Activated naive CD4-positive, alpha-beta T cell treated with Interleukin-2 at 50 U/mL for 16 hours (primary cell): Measurements from ENCODE around the gene DLGAP4.
A peak's percentile ranks its signal among the peaks of the same experiment; 100 is the strongest.
"Not testable (repeated sequence)": the region's sequence is repeated elsewhere in the genome, so short reads cannot be mapped to it uniquely, and the experiment has no call there.

ENCODE experiments used
- DNase-seq: peaks from one replicate; pipeline ENCODE4 v3.0.0-alpha.2; 2020

DLGAP4 gene

GRCh38 chr20:36543184-36544133, 237.3 kb downstream of the DLGAP4 start:
- no peak for DNase-seq

- DNase-seq = no peak
These were observed 238.2 kb downstream of the DLGAP4 start for GRCh38 chr20:36544134-36545018.

GRCh38 chr20:36546111-36546736, 240.1 kb downstream of the DLGAP4 start:
- no peak for DNase-seq

- no peak for DNase-seq
These were observed 241.3 kb downstream of the DLGAP4 start for GRCh38 chr20:36547186-36548005.

GRCh38 chr20:36548006-36548315, 241.8 kb downstream of the DLGAP4 start:
- no peak for DNase-seq

GRCh38 chr20:36548704-36549627, 242.8 kb downstream of the DLGAP4 start:
- no peak for DNase-seq

- DNase-seq = no peak
These were observed 243.4 kb downstream of the DLGAP4 start for GRCh38 chr20:36549628-36549941.

- DNase-seq = no peak
These were observed 244.0 kb downstream of the DLGAP4 start for GRCh38 chr20:36549942-36550789.

GRCh38 chr20:36550790-36551299, 244.7 kb downstream of the DLGAP4 start:
- DNase-seq = no peak

GRCh38 chr20:36555248-36555647, 249.1 kb downstream of the DLGAP4 start:
- no peak for DNase-seq

- DNase-seq = no peak
These were observed 256.6 kb downstream of the DLGAP4 start for GRCh38 chr20:36562724-36563123.

- no peak for DNase-seq
These were observed 257.2 kb downstream of the DLGAP4 start for GRCh38 chr20:36563374-36563773.

- DNase-seq = not testable (repeated sequence)
These were observed 258.1 kb downstream of the DLGAP4 start for GRCh38 chr20:36564078-36564725.

- DNase-seq = not testable (repeated sequence)
These were observed 258.6 kb downstream of the DLGAP4 start for GRCh38 chr20:36564726-36565121.

- DNase-seq = no peak
These were observed 259.4 kb downstream of the DLGAP4 start for GRCh38 chr20:36565520-36565919.

- DNase-seq = no peak
These were observed 263.8 kb downstream of the DLGAP4 start for GRCh38 chr20:36569847-36570429.

GRCh38 chr20:36571564-36572504, 265.7 kb downstream of the DLGAP4 start:
- DNase-seq = no peak

- peak; percentile 78 for DNase-seq
These were observed 266.6 kb downstream of the DLGAP4 start for GRCh38 chr20:36572701-36573102.
